ENCODE results near the gene RNPEPL1. TPM values are rescaled to one million over a fixed set of nuclear protein-coding genes. Genes with fewer than 3 reads are reported as not detected.

RNPEPL1 gene
- total RNA-seq, 1 experiment from 2014 or later, result 25.8 TPM

GRCh38 chr2:240553956-240554480, 14.3 kb upstream of the RNPEPL1 start:
- Histone ChIP-seq H3K9ac (ENCODE audit: low read length) (no peak overlapping the region), H3K9me3 (ENCODE audit: low read length) (no peaks in the 10 kb centered on the region), H3K4me1 (ENCODE audit: insufficient read depth, low read length) (peaks cover 3% of the 10 kb centered on the region; the same call in 1 of the 2 replicates), H2AFZ (ENCODE audit: low read length) (no peak overlapping the region), H3F3A (ENCODE audit: low read length, unreplicated experiment) (no peaks in the 10 kb centered on the region), H3K4me2 (ENCODE audit: low read length) (no peak overlapping the region), H3K9me2 (replicated peaks; ENCODE audit: low read length) (no peaks in the 10 kb centered on the region), H3K4me3 (ENCODE audit: low read length) (no peak overlapping the region), H3K27ac (ENCODE audit: low read length) (no peak overlapping the region), H3K79me2 (ENCODE audit: low read length) (peaks cover 31% of the 10 kb centered on the region), H3K27me3 (ENCODE audit: low read length) (no peaks in the 10 kb centered on the region), H3K36me3 (ENCODE audit: low read depth, low read length) (0 out of 2 replicates have a peak, but pooled peaks cover 4% of the 10 kb centered on the region), H4K20me1 (ENCODE audit: low read length) (no peaks in the 10 kb centered on the region; the same call in 1 of the 2 replicates)
- intact Hi-C loops (cut with micrococcal nuclease), result no loop called here
- TF ChIP-seq EZH2 (IDR thresholded peaks at IDR 0.05; ENCODE audit: low read length, unreplicated experiment) (no peak), EZH2phosphoT487 (IDR thresholded peaks at IDR 0.05; ENCODE audit: borderline replicate concordance, low read length) (no peak), CTCF (conservative IDR thresholded peaks at IDR 0.05; ENCODE audit: low read depth, low read length) (no peak)
- CTCF ChIA-PET, result no interaction called here
- DNase-seq (no peak), ATAC-seq (no peak)
- no TSS peak for BruUV-seq (replicated peaks)
- POLR2A ChIA-PET (ENCODE audit: unreplicated experiment), result interaction anchor here (0.7 kb wide), 1 partner anchor 33 kb away, joined by 4 read pairs; the partner anchor contains the start of gene CAPN10

- TF ChIP-seq EZH2phosphoT487 (IDR thresholded peaks at IDR 0.05; ENCODE audit: borderline replicate concordance, low read length), result no peak
- TF ChIP-seq CTCF (conservative IDR thresholded peaks at IDR 0.05; ENCODE audit: low read depth, low read length), result no peak
- no peak for TF ChIP-seq EZH2 (IDR thresholded peaks at IDR 0.05; ENCODE audit: low read length, unreplicated experiment)
- H3K4me2 ChIP-seq (ENCODE audit: low read length), result no peak overlapping the region
- H3K9me3 ChIP-seq (ENCODE audit: low read length), result no peaks in the 10 kb centered on the region
- no peaks in the 10 kb centered on the region for H3K27me3 ChIP-seq (ENCODE audit: low read length)
- H2AFZ ChIP-seq (ENCODE audit: low read length), result no peak overlapping the region
- BruUV-seq (replicated peaks), result no TSS peak
- H3K9me2 ChIP-seq (replicated peaks; ENCODE audit: low read length), result no peaks in the 10 kb centered on the region
- 0 out of 2 replicates have a peak, but pooled peaks cover 4% of the 10 kb centered on the region for H3K36me3 ChIP-seq (ENCODE audit: low read depth, low read length)
- H3K4me3 ChIP-seq (ENCODE audit: low read length), result no peak overlapping the region
- peaks cover 12% of the 10 kb centered on the region for H3K4me1 ChIP-seq (ENCODE audit: insufficient read depth, low read length)
- no peak overlapping the region for H3K9ac ChIP-seq (ENCODE audit: low read length)
- no peak overlapping the region for H3K27ac ChIP-seq (ENCODE audit: low read length)
- DNase-seq (no peak), ATAC-seq (no peak)
- peaks cover 40% of the 10 kb centered on the region for H3K79me2 ChIP-seq (ENCODE audit: low read length)
- no peaks in the 10 kb centered on the region; the same call in 1 of the 2 replicates for H4K20me1 ChIP-seq (ENCODE audit: low read length)
- intact Hi-C loops (cut with micrococcal nuclease), result no loop called here
- POLR2A ChIA-PET (ENCODE audit: unreplicated experiment), result interaction anchor here (0.7 kb wide), 1 partner anchor 32 kb away, joined by 4 read pairs; the partner anchor contains the start of gene CAPN10
- CTCF ChIA-PET, result no interaction called here
- H3F3A ChIP-seq (ENCODE audit: low read length, unreplicated experiment), result no peaks in the 10 kb centered on the region
Measured at GRCh38 chr2:240554767-240555493, 13.4 kb upstream of the RNPEPL1 start.

Data from PC-3 (cell line).